ENCODE data around the gene GPR17. TPM values are rescaled to one million over a fixed set of nuclear protein-coding genes. Genes with fewer than 3 reads are reported as not detected.

The GPR17 gene
- total and polyA plus RNA-seq, 9 of the 15 experiments (the other 6 are each of a cell fraction or from before 2014, with no cell fraction given) = not detected

DNA sequence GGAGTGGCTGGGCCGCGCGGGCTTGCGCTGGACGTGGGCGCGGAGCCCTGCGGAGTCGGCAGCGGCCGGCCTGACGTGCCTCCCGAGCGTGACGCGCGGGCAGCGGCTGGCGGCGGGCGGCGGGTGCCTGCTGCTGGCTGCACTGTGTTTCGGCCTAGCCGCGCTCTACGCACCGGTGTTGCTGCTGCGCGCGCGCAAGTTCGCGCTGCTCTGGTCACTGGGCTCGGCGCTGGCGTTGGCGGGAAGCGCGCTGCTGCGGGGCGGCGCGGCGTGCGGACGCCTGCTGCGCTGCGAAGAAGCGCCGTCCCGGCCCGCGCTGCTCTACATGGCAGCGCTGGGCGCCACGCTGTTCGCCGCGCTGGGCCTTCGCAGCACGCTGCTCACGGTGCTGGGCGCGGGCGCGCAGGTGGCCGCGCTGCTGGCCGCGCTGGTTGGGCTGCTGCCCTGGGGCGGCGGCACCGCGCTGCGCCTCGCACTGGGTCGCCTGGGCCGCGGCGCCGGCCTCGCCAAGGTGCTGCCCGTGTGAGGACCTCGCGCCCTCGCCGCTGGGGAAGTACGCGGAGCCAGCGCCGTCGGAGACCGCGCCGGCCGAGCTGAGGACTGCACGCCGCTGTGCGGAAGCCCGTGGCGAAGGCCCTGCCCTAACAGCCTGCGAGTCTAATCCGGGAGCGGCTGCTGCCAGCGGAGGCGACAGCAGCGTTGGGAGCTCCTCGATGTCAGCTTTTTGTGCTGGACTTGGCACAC, 55.9 kb downstream of the GPR17 start (continued):
- TF ChIP-seq BDP1 (IDR thresholded peaks at IDR 0.05; ENCODE audit: insufficient read depth, insufficient read length) = no peak
- TF ChIP-seq ZNF224 (CRISPR knock-in tag; IDR thresholded peaks at IDR 0.05) = peak; percentile 53; the same call in 1 of the 2 replicates
- TF ChIP-seq EZH2 (IDR thresholded peaks at IDR 0.05; ENCODE audit: borderline replicate concordance, low read depth, low read length) = no peak
- TF ChIP-seq HDGF (IDR thresholded peaks at IDR 0.05) = no peak
- TF ChIP-seq MYC (IDR thresholded peaks at IDR 0.05; ENCODE audit: low read depth, low read length) = peak; percentile 5; the same call in 1 of the 2 replicates
- no peak for TF ChIP-seq MYC (CRISPR knock-in tag; IDR thresholded peaks at IDR 0.05; ENCODE audit: borderline replicate concordance, low read depth)
- peak; percentile 56 for TF ChIP-seq POLR2A (conservative IDR thresholded peaks at IDR 0.05)
- no peak for TF ChIP-seq SRSF7 (optimal IDR thresholded peaks at IDR 0.05; ENCODE audit: low read depth, low read length)
- TF ChIP-seq NFRKB (IDR thresholded peaks at IDR 0.05; ENCODE audit: low read depth) = no peak
- TF ChIP-seq POLR2H (tag; IDR thresholded peaks at IDR 0.05; ENCODE audit: low read depth) = no peak; the same call in 1 of the 2 replicates
- no peak for TF ChIP-seq TRIM24 (IDR thresholded peaks at IDR 0.05)
- TF ChIP-seq KLF6 (CRISPR knock-in tag; IDR thresholded peaks at IDR 0.05; ENCODE audit: borderline replicate concordance) = no peak
- TF ChIP-seq SAFB (IDR thresholded peaks at IDR 0.05; ENCODE audit: borderline replicate concordance, low read depth, low read length) = no peak
- no peak for TF ChIP-seq ZNF3 (CRISPR knock-in tag; IDR thresholded peaks at IDR 0.05)
- no peak for TF ChIP-seq RFX5 (IDR thresholded peaks at IDR 0.05; ENCODE audit: low read depth, low read length)
- no peak for TF ChIP-seq GATA2 (CRISPR knock-in tag; IDR thresholded peaks at IDR 0.05)
- TF ChIP-seq, protein P1, sequence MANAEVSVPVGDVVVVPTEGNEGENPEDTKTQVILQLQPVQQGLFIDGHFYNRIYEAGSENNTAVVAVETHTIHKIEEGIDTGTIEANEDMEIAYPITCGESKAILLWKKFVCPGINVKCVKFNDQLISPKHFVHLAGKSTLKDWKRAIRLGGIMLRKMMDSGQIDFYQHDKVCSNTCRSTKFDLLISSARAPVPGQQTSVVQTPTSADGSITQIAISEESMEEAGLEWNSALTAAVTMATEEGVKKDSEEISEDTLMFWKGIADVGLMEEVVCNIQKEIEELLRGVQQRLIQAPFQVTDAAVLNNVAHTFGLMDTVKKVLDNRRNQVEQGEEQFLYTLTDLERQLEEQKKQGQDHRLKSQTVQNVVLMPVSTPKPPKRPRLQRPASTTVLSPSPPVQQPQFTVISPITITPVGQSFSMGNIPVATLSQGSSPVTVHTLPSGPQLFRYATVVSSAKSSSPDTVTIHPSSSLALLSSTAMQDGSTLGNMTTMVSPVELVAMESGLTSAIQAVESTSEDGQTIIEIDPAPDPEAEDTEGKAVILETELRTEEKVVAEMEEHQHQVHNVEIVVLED (CRISPR knock-in tag; IDR thresholded peaks at IDR 0.05) = peak; percentile 9; the same call in 1 of the 2 replicates
- TF ChIP-seq MTA1 (IDR thresholded peaks at IDR 0.05; ENCODE audit: borderline replicate concordance) = no peak
- TF ChIP-seq, protein P2, sequence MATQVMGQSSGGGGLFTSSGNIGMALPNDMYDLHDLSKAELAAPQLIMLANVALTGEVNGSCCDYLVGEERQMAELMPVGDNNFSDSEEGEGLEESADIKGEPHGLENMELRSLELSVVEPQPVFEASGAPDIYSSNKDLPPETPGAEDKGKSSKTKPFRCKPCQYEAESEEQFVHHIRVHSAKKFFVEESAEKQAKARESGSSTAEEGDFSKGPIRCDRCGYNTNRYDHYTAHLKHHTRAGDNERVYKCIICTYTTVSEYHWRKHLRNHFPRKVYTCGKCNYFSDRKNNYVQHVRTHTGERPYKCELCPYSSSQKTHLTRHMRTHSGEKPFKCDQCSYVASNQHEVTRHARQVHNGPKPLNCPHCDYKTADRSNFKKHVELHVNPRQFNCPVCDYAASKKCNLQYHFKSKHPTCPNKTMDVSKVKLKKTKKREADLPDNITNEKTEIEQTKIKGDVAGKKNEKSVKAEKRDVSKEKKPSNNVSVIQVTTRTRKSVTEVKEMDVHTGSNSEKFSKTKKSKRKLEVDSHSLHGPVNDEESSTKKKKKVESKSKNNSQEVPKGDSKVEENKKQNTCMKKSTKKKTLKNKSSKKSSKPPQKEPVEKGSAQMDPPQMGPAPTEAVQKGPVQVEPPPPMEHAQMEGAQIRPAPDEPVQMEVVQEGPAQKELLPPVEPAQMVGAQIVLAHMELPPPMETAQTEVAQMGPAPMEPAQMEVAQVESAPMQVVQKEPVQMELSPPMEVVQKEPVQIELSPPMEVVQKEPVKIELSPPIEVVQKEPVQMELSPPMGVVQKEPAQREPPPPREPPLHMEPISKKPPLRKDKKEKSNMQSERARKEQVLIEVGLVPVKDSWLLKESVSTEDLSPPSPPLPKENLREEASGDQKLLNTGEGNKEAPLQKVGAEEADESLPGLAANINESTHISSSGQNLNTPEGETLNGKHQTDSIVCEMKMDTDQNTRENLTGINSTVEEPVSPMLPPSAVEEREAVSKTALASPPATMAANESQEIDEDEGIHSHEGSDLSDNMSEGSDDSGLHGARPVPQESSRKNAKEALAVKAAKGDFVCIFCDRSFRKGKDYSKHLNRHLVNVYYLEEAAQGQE (IDR thresholded peaks at IDR 0.05; ENCODE audit: borderline replicate concordance) = no peak
- TF ChIP-seq, protein P2 (CRISPR knock-in tag; IDR thresholded peaks at IDR 0.05; ENCODE audit: low read depth) = peak; percentile 74; the same call in 1 of the 2 replicates
- TF ChIP-seq RBBP5 (IDR thresholded peaks at IDR 0.05; ENCODE audit: borderline replicate concordance, insufficient read depth, low read length, poor library complexity, severe bottlenecking) = peak; percentile 93

All from K562 (cell line).